Bronchial epithelial cell (primary cell): ENCODE results near the gene SLC12A7. TPM values are rescaled to one million over a fixed set of nuclear protein-coding genes. Genes with fewer than 3 reads are reported as not detected.

Source experiments
- DNase-seq: peaks from one replicate; pipeline ENCODE4 v3.0.0-alpha.2; 2010; ENCODE audit warnings: low read depth
- FAIRE-seq: peaks from 2 replicates; lab custom pipeline; 2011; peaks lifted over from hg19 to GRCh38; lab: Jason Lieb, UNC
- H3K27me3 ChIP-seq: 2 replicates; pipeline ENCODE4 v1.5.1; 2011; ENCODE audit warnings: low read length; ENCODE audit not compliant: control insufficient read depth, insufficient read depth
- H3K36me3 ChIP-seq: 2 replicates; pipeline ENCODE4 v1.5.1; 2011; ENCODE audit warnings: low read length; ENCODE audit not compliant: control insufficient read depth, insufficient read depth
- H3K4me3 ChIP-seq: 2 replicates; pipeline ENCODE4 v1.5.1; 2011; ENCODE audit warnings: mild to moderate bottlenecking, low read depth, low read length, control low read depth
- total RNA-seq: library from RNA; depleted of rRNA; stranded (reverse); fragments of >200 nt; gene quantifications from 2 replicates; pipeline ENCODE4 v1.2.1, GENCODE V29; 2014
- TF ChIP-seq, protein P1 (sequence below): IDR thresholded peaks from 2 replicates; pipeline ENCODE4 v1.5.1; 2011; ENCODE audit warnings: mild to moderate bottlenecking, moderate library complexity, low read length, control low read depth, inconsistent platforms; ENCODE audit not compliant: insufficient read depth, severe bottlenecking

SLC12A7 gene
- total RNA-seq, 1 donor from 2014 or later, result 10.3 TPM

DNA sequence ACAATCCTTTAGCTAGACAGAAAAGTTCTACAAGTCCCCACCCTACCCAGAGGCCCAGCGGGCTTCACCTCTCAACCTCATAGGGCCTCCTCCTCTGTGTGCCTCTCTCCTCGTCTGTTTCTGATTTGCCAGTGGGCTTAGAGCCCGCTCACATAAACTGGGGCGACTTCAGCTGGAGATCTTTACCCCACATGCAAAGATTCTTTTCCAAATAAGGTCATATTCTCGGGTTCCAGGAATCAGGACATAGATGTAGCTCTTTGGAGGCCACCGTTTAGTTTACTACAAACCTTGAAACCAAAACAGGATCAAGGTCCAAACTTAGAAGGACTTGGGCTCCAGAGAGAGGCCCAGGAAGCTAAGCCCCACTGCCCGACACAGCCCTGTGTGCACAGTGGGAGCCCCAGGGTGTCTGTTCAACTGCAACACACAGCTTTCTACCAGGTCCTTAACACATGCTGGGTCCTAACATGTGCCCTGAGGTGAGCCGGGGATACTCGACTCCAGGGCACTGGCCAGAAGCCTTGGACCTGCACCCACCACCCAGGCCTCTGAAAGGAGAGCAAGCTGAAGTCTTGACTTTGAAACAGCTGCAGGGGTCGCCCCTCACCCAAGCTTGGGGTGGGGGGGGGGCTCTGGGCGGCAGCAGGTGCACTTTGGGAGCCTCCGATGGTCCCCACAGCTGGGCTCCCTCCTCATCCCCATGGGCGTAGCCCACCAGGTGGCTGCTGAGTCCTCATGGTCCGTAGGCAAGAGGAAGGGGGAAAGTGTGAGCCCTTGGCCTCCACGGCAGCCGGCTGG, 26.8 kb upstream of the SLC12A7 start:
- DNase-seq, result no peak
- Histone ChIP-seq H3K4me3 (no peak overlapping the region), H3K36me3 (no peaks in the 10 kb centered on the region), H3K27me3 (peaks cover 2% of the 10 kb centered on the region)
- TF ChIP-seq, protein P1, sequence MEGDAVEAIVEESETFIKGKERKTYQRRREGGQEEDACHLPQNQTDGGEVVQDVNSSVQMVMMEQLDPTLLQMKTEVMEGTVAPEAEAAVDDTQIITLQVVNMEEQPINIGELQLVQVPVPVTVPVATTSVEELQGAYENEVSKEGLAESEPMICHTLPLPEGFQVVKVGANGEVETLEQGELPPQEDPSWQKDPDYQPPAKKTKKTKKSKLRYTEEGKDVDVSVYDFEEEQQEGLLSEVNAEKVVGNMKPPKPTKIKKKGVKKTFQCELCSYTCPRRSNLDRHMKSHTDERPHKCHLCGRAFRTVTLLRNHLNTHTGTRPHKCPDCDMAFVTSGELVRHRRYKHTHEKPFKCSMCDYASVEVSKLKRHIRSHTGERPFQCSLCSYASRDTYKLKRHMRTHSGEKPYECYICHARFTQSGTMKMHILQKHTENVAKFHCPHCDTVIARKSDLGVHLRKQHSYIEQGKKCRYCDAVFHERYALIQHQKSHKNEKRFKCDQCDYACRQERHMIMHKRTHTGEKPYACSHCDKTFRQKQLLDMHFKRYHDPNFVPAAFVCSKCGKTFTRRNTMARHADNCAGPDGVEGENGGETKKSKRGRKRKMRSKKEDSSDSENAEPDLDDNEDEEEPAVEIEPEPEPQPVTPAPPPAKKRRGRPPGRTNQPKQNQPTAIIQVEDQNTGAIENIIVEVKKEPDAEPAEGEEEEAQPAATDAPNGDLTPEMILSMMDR, result no peak
- FAIRE-seq, result no peak

DNA sequence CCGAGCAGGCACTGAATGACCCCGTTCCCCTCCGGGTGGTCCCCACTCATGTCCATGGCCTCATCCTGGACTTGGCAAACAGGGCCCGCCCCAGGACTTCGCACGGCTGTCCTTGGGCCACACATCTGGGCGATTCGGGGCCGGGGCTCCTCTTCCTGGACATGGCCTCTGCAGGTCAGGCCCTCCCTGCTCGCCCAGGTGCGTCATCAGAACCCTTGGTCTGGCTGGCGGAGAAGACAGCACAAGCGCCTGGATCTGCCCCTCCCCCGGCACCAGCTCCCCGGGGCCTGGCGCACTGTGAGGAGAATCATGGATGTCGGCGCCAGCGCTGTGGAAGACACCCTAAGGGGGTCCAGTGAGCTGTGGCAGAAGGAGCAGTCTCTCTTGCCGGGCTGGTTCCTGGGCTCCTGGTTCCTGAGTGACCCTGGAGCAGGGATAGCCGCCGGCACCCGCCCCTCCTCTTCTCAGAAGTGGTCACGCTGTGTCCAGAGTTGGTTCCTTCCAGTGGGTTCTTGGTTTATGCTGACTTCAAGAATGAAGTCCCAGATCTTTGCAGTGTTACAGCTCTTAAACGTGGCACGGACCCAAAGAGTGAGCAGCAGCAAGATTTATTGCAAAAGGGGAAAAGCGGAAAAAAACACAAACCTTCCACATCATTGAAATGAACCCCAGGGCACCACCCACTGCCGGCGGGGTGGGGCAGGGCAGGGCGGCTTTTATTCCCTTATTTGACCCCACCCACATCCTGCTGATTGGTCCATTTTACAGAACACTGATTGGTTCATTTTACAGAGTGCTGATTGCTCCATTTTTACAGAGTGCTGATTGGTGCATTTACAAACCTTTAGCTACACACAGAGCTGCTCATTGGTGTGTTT, 25.9 kb upstream of the SLC12A7 start:
- Histone ChIP-seq H3K27me3 (peaks cover 2% of the 10 kb centered on the region), H3K36me3 (no peaks in the 10 kb centered on the region), H3K4me3 (no peak overlapping the region)
- FAIRE-seq (no peak), DNase-seq (no peak)
- TF ChIP-seq, protein P1, result no peak

DNA sequence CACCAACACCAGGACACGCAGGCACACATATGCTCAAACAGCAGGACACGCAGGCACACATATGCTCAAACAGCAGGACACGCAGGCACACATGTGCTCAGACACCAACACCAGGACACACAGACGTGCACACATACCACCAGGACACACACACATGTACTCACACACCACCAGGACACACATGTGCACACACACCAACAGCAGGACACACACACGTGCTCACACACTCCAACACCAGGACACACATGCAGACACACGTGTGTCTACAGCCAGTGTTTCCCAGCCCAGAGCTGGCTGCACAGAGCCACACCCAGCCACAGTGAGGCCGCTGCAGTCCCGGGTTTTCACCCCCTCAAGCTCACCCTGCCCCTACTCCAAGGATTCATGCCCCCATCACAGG, 25.0 kb upstream of the SLC12A7 start:
- FAIRE-seq (peak; percentile 90), DNase-seq (no peak)
- Histone ChIP-seq H3K27me3 (peaks cover 2% of the 10 kb centered on the region), H3K4me3 (no peak overlapping the region), H3K36me3 (no peaks in the 10 kb centered on the region)
- TF ChIP-seq, protein P1, result no peak

DNA sequence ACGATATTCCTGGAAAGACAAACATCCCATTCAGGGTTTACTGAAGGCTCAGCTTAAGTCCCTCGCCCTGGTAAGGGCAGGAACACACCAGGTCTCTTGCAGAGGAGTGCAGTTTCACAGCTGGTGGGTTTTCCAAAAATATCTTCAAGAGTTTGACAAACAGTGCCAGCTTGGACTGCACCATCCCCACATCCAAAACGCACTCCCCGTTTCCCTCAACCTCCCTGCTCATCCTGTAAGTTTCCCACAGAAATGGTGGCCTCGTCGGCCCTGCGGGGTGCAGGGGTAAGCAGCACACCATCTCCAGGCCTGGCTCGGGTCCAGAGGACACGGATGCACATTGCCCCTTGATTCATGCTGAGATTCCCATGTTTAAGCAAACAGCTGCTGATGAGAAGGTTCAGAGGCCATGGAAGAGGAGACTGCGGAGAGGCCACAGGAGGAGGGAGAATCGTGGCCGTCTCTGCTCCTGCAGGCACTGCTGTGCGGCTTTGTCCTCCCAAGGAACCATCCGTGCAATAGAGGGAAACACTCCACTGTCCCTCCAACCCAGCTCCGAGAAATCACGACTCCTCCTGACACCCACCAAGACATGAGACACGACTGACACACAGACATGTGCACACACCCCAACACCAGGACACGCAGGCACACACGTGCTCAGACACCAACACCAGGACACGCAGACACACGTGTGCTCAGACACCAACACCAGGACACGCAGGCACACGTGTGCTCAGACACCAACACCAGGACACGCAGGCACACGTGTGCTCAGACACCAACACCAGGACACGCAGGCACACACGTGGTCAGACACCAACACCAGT, 24.0 kb upstream of the SLC12A7 start:
- FAIRE-seq (no peak), DNase-seq (no peak)
- TF ChIP-seq, protein P1, result no peak
- Histone ChIP-seq H3K4me3 (no peak overlapping the region), H3K27me3 (peaks cover 2% of the 10 kb centered on the region), H3K36me3 (no peaks in the 10 kb centered on the region)

DNA sequence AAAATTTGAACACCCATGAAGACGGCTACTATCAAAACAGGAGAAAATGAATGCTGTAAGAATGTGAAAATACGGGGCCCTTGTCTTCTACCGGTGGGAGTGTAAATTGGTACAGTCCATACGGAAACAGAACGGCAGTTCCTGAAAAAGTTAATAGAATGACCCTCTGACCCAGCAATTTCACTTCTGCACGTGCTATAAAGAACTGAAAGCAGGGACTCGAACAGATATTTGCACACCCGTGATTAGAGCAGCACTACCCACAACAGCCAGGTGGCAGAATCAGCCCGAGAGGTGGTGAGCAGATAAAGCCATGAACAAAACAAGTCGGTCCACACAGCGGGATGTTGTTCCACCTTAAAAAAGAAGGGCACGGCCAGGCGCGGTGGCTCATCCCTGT, 22.6 kb upstream of the SLC12A7 start:
- no peak for FAIRE-seq

More for the DNA sequence above, 22.6 kb upstream of the SLC12A7 start:
- H3K36me3 ChIP-seq, result no peaks in the 10 kb centered on the region
- TF ChIP-seq, protein P1, result no peak
- no peak for DNase-seq
- peaks cover 2% of the 10 kb centered on the region for H3K27me3 ChIP-seq
- H3K4me3 ChIP-seq, result no peak overlapping the region
